ENCODE results near the gene MT3.

DNA sequence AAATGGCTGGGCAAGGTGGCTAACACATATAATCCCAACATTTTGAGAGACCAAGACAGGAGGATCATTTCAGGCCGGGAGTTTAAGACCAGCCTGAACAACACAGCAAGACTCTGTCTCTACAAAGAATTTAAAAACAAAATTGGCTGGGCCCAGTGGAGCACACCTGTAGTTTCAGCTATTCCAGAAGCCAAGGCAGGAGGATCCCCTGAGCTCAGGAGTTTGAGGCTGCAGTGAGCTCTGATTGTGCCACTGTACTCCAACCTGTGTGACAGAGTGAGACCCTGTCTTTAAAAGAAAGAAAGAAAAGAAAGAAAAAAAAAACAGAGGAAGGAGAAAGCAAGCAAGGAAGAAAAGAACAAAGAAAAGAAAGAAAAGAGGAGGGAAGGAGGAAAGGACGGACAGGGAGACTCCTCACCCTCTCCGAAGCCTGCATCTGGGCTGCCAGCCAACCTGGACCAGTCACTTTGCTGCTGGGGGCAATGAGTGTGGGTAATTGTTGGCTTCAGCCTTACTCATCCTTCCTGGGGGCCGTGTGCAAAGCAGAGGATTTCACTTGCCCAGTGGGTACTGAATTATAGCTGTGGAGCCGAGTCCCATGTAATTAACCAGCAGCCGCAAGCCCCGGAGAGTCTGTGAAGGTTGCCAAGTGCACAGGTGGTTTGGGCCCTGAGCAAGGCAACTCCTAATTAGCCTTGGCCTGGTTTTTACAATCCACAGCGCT, 31.1 kb upstream of the MT3 start:
- TF ChIP-seq, protein P1, sequence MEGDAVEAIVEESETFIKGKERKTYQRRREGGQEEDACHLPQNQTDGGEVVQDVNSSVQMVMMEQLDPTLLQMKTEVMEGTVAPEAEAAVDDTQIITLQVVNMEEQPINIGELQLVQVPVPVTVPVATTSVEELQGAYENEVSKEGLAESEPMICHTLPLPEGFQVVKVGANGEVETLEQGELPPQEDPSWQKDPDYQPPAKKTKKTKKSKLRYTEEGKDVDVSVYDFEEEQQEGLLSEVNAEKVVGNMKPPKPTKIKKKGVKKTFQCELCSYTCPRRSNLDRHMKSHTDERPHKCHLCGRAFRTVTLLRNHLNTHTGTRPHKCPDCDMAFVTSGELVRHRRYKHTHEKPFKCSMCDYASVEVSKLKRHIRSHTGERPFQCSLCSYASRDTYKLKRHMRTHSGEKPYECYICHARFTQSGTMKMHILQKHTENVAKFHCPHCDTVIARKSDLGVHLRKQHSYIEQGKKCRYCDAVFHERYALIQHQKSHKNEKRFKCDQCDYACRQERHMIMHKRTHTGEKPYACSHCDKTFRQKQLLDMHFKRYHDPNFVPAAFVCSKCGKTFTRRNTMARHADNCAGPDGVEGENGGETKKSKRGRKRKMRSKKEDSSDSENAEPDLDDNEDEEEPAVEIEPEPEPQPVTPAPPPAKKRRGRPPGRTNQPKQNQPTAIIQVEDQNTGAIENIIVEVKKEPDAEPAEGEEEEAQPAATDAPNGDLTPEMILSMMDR (conservative IDR thresholded peaks at IDR 0.05; ENCODE audit: low read depth in 2 of 2) = no peak
- TF ChIP-seq EZH2phosphoT487 (IDR thresholded peaks at IDR 0.05; ENCODE audit: unreplicated experiment) (no peak), POLR2AphosphoS5 (IDR thresholded peaks at IDR 0.05; ENCODE audit: low read depth) (no peak), EZH2 (IDR thresholded peaks at IDR 0.05; ENCODE audit: low read depth, unreplicated experiment) (no peak), JUNB (IDR thresholded peaks at IDR 0.05; ENCODE audit: unreplicated experiment) (no peak), ZNF331 (CRISPR knock-in tag; IDR thresholded peaks at IDR 0.05; ENCODE audit: low read depth) (no peak), CREB1 (CRISPR knock-in tag; IDR thresholded peaks at IDR 0.05; ENCODE audit: low read depth) (no peak), NANOG (IDR thresholded peaks at IDR 0.05; ENCODE audit: borderline replicate concordance) (no peak), STAT1 (IDR thresholded peaks at IDR 0.05; ENCODE audit: unreplicated experiment) (no peak), ZNF114 (CRISPR knock-in tag; IDR thresholded peaks at IDR 0.05) (no peak)
- TF ChIP-seq, protein P2, sequence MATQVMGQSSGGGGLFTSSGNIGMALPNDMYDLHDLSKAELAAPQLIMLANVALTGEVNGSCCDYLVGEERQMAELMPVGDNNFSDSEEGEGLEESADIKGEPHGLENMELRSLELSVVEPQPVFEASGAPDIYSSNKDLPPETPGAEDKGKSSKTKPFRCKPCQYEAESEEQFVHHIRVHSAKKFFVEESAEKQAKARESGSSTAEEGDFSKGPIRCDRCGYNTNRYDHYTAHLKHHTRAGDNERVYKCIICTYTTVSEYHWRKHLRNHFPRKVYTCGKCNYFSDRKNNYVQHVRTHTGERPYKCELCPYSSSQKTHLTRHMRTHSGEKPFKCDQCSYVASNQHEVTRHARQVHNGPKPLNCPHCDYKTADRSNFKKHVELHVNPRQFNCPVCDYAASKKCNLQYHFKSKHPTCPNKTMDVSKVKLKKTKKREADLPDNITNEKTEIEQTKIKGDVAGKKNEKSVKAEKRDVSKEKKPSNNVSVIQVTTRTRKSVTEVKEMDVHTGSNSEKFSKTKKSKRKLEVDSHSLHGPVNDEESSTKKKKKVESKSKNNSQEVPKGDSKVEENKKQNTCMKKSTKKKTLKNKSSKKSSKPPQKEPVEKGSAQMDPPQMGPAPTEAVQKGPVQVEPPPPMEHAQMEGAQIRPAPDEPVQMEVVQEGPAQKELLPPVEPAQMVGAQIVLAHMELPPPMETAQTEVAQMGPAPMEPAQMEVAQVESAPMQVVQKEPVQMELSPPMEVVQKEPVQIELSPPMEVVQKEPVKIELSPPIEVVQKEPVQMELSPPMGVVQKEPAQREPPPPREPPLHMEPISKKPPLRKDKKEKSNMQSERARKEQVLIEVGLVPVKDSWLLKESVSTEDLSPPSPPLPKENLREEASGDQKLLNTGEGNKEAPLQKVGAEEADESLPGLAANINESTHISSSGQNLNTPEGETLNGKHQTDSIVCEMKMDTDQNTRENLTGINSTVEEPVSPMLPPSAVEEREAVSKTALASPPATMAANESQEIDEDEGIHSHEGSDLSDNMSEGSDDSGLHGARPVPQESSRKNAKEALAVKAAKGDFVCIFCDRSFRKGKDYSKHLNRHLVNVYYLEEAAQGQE (IDR thresholded peaks at IDR 0.05; ENCODE audit: unreplicated experiment) = no peak
- TF ChIP-seq, protein P3, sequence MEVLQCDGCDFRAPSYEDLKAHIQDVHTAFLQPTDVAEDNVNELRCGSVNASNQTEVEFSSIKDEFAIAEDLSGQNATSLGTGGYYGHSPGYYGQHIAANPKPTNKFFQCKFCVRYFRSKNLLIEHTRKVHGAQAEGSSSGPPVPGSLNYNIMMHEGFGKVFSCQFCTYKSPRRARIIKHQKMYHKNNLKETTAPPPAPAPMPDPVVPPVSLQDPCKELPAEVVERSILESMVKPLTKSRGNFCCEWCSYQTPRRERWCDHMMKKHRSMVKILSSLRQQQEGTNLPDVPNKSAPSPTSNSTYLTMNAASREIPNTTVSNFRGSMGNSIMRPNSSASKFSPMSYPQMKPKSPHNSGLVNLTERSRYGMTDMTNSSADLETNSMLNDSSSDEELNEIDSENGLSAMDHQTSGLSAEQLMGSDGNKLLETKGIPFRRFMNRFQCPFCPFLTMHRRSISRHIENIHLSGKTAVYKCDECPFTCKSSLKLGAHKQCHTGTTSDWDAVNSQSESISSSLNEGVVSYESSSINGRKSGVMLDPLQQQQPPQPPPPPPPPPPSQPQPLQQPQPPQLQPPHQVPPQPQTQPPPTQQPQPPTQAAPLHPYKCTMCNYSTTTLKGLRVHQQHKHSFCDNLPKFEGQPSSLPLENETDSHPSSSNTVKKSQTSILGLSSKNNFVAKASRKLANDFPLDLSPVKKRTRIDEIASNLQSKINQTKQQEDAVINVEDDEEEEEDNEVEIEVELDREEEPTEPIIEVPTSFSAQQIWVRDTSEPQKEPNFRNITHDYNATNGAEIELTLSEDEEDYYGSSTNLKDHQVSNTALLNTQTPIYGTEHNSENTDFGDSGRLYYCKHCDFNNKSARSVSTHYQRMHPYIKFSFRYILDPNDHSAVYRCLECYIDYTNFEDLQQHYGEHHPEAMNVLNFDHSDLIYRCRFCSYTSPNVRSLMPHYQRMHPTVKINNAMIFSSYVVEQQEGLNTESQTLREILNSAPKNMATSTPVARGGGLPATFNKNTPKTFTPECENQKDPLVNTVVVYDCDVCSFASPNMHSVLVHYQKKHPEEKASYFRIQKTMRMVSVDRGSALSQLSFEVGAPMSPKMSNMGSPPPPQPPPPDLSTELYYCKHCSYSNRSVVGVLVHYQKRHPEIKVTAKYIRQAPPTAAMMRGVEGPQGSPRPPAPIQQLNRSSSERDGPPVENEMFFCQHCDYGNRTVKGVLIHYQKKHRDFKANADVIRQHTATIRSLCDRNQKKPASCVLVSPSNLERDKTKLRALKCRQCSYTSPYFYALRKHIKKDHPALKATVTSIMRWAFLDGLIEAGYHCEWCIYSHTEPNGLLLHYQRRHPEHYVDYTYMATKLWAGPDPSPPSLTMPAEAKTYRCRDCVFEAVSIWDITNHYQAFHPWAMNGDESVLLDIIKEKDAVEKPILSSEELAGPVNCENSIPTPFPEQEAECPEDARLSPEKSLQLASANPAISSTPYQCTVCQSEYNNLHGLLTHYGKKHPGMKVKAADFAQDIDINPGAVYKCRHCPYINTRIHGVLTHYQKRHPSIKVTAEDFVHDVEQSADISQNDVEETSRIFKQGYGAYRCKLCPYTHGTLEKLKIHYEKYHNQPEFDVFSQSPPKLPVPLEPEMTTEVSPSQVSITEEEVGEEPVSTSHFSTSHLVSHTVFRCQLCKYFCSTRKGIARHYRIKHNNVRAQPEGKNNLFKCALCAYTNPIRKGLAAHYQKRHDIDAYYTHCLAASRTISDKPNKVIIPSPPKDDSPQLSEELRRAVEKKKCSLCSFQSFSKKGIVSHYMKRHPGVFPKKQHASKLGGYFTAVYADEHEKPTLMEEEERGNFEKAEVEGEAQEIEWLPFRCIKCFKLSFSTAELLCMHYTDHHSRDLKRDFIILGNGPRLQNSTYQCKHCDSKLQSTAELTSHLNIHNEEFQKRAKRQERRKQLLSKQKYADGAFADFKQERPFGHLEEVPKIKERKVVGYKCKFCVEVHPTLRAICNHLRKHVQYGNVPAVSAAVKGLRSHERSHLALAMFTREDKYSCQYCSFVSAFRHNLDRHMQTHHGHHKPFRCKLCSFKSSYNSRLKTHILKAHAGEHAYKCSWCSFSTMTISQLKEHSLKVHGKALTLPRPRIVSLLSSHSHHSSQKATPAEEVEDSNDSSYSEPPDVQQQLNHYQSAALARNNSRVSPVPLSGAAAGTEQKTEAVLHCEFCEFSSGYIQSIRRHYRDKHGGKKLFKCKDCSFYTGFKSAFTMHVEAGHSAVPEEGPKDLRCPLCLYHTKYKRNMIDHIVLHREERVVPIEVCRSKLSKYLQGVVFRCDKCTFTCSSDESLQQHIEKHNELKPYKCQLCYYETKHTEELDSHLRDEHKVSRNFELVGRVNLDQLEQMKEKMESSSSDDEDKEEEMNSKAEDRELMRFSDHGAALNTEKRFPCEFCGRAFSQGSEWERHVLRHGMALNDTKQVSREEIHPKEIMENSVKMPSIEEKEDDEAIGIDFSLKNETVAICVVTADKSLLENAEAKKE (CRISPR knock-in tag; IDR thresholded peaks at IDR 0.05) = no peak
- TF ChIP-seq, protein P4, sequence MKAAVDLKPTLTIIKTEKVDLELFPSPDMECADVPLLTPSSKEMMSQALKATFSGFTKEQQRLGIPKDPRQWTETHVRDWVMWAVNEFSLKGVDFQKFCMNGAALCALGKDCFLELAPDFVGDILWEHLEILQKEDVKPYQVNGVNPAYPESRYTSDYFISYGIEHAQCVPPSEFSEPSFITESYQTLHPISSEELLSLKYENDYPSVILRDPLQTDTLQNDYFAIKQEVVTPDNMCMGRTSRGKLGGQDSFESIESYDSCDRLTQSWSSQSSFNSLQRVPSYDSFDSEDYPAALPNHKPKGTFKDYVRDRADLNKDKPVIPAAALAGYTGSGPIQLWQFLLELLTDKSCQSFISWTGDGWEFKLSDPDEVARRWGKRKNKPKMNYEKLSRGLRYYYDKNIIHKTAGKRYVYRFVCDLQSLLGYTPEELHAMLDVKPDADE (IDR thresholded peaks at IDR 0.05) = no peak

Data from GM23338 (cell line).